PFSK-1 (cell line): ENCODE data around the gene ACTG1.

Experiments
- FOXP2 ChIP-seq: optimal IDR thresholded peaks from 2 replicates; pipeline ENCODE3; 2011; ENCODE audit warnings: borderline replicate concordance, control low read depth, inconsistent platforms; ENCODE audit not compliant: insufficient read depth; ENCODE audit errors: extremely low read length, extremely low read depth
- POLR2AphosphoS5 ChIP-seq: IDR thresholded peaks from 2 replicates; pipeline ENCODE4 v1.6.1; 2012; ENCODE audit warnings: low read depth, mild to moderate bottlenecking, control low read depth, low read length, moderate library complexity
- REST ChIP-seq, 2 experiments: IDR thresholded peaks; 2 replicates each; pipeline versions ENCODE4 v1.6.1 to v1.8.0; 2011 to 2012; ENCODE audit warnings: low read depth in 2 of 2, low read length in 2 of 2, control low read depth in 1 of 2, inconsistent platforms in 1 of 2, mild to moderate bottlenecking in 1 of 2, moderate library complexity in 1 of 2; ENCODE audit not compliant: insufficient read depth in 1 of 2
- SIN3A ChIP-seq: IDR thresholded peaks from 2 replicates; pipeline ENCODE4 v1.6.1; 2012; ENCODE audit warnings: mild to moderate bottlenecking, low read length, moderate library complexity, borderline replicate concordance; ENCODE audit not compliant: insufficient read depth

- TF ChIP-seq POLR2AphosphoS5 (no peak), FOXP2 (no peak), SIN3A (no peak), REST (IDR thresholded peaks at IDR 0.05; ENCODE audit: insufficient read depth in 1 of 2, low read depth in 2 of 2, low read length in 2 of 2) (no peak)
These were observed 20.9 kb upstream of the ACTG1 start for GRCh38 chr17:81533339-81534141.
